Measurements from ENCODE around the gene CTU2.

The CTU2 gene

GRCh38 chr16:88720396-88720970 is 14.2 kb downstream of the CTU2 start:
- TF ChIP-seq, protein P1, sequence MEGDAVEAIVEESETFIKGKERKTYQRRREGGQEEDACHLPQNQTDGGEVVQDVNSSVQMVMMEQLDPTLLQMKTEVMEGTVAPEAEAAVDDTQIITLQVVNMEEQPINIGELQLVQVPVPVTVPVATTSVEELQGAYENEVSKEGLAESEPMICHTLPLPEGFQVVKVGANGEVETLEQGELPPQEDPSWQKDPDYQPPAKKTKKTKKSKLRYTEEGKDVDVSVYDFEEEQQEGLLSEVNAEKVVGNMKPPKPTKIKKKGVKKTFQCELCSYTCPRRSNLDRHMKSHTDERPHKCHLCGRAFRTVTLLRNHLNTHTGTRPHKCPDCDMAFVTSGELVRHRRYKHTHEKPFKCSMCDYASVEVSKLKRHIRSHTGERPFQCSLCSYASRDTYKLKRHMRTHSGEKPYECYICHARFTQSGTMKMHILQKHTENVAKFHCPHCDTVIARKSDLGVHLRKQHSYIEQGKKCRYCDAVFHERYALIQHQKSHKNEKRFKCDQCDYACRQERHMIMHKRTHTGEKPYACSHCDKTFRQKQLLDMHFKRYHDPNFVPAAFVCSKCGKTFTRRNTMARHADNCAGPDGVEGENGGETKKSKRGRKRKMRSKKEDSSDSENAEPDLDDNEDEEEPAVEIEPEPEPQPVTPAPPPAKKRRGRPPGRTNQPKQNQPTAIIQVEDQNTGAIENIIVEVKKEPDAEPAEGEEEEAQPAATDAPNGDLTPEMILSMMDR (IDR thresholded peaks at IDR 0.05), result no peak

GRCh38 chr16:88721236-88721635 is 14.9 kb downstream of the CTU2 start:
- TF ChIP-seq, protein P1 (IDR thresholded peaks at IDR 0.05), result no peak

- TF ChIP-seq, protein P1 (IDR thresholded peaks at IDR 0.05), result no peak
Observed at GRCh38 chr16:88721815-88722755, 15.8 kb downstream of the CTU2 start.

DNA sequence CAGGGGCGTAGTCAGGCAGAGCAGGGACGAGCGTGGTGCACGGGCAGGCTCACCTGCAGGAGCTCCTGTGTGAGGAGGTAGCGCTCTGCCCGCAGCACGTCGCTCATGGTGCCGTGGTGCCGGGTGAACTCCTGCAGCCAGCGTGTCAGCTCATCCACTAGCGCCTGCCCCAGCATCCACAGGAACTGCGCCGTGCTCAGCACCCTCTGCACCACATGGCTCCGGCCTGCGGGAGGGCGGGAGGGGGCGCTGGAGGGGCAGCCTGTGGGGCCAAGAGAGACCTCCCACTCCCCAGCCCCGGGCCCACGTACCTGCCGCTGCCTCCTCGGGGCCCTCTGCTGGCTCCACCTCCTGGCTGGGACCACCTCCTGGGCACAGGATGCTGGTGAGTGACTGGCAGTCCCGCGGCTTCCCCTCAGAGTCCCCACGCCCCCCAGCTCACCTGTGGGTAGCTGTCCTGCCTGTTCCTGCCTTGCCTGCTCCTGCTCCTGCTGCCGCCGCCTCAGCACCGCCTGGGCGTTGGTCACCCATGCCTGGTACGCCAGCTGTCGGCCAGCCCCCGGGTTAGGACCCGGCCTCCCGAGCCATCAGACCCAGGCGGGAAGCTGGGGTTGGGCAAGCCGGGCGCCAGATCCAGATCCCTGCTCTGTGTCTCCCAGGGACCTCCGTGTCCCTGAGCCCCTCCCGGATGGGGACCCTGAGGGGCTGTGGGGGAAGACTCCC is 16.6 kb downstream of the CTU2 start:
- TF ChIP-seq, protein P1 (IDR thresholded peaks at IDR 0.05), result no peak

DNA sequence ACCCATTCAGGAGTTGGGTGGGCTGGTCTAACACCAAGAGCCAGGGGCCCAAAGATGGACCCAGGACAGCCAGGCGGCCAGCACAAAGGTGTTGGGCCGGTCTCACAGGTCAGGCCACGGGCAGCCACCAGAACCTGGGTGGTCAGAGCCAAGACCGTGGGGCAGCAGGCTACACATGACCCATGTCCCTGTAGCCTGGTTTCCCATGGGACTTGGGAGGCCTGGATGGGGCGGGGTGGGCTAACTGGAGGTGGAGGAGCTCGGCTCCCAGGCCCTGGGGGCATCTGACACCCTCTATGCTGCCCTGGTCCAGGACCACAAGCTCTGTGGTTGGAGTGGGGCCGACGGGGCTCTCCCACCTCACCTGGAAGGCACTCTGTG is 17.2 kb downstream of the CTU2 start:
- TF ChIP-seq, protein P1 (IDR thresholded peaks at IDR 0.05), result no peak

GRCh38 chr16:88723911-88724310 is 17.6 kb downstream of the CTU2 start:
- TF ChIP-seq, protein P1 (IDR thresholded peaks at IDR 0.05), result no peak

DNA sequence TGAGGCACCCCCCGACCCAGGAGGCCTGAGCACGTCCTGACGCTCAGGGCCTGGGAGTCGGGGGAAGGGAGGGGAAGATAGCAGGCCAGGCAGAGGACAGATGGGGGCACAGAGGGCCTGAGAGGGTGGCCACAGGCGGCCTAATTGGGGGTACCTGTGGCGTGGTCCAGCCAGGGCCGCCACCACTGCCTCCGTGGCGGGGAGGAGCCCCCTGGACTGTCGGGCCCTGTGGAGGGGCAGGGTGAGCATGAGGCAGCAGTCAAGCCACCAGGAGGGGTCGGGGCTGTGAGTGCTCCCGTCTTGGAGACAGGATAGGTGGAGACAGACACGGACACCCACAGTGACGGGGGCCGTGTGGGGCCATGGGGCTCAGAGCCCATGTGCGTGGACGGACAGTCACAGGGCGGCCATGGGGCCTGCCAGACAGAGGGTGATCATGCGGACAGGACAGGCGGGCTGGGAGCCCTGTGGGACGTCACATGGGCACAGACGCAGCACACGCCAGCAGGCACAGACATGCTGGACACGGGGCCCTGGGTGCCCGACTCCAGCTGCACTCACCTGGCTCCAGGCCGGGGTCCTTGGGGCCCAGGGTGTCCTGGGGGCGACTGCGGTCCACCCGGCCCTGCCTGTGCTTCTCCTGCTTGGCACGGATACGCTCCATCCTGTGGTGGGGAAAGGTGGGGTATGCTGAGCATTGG is 18.7 kb downstream of the CTU2 start:
- TF ChIP-seq, protein P1 (IDR thresholded peaks at IDR 0.05), result no peak
